AG08395 (cell line): Measurements from ENCODE around the gene MFSD2B.

Source experiments
- DNase-seq: peaks from one replicate; pipeline ENCODE4 v3.0.0; 2012; ENCODE audit warnings: mixed read lengths, low spot score

The MFSD2B gene

DNA sequence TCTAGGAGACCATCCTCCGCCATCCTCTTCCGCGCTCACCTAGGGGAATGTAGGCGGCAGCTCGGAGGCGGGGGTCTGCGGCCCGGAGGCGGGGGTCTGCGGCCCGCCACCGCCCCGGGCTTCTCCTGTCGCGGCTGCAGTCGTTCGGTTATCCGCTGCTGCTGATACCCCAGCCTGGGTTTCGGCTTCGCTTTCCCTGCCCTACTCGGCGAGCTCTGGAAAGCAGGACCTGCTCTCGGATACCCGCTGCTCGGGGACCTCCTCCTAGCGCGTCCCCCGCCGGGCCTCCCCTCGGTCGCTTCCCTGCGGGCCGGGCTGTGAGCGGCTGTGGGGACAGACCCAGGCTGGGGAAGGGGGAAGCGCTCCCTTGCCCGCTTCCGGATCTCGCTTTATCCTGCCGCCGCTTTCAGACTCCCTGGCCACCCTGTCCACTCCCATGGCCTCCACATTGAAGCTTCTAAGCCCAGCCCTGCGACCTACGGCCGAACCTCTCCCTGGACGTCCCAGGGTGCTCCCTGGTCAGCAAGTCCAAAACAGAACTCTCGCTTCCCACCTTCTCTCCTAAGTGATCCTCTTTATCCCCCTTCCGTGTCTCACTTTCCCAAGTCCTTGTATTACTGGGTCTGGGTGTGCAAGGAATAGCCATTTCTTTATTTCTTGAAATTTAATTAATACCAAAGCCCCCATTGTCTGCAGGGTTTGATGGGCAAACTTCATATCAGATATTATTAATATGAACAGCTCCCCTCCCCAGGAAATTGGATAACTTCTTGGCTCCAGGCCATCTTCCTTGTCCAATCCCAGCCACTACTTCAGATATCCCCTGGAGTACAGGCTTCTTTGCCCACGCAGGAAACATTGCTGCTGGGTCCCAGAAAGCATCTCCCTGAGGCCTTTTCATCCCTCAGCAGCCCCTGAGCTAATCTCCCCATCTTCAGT, 40.4 kb downstream of the MFSD2B start:
- peak; percentile 9 for DNase-seq

DNA sequence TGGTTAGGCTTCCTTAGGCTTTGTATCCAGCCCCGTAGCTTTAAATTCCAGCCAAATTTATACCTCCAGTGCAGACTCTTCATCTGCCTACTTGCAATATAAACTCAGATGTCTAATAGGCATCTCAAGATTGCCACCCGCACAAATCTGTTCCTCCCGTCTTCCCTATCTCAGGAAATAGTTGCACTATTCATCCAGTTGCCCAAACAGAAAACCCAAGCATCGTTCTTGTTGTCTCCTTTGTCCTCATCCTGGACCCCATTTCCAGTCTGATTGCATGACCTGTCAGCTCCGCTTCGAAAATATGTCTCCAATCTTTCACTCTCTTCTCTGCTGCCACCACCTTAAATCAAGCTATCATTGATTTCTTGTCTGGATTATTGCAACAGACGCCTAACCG, 41.9 kb downstream of the MFSD2B start:
- no peak for DNase-seq

DNA sequence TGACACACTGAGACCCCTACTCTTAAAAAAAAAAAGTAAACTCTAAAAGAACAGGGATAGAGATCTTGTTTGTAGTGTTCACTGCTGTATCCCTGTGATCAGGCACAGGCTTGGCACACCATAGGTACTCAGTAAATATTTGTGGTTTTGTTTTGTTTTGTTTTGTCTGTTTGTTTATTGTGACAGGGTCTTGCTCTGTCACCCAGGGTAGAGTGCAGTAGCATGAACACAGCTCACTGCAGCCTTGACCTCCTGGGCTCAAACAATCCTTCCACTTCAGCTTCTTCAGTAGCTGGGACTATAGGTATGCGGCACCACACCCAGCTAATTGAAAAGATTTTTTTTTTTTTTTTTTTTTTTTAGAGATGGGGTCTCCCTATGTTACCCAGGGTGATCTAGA, 43.1 kb downstream of the MFSD2B start:
- DNase-seq = no peak

DNA sequence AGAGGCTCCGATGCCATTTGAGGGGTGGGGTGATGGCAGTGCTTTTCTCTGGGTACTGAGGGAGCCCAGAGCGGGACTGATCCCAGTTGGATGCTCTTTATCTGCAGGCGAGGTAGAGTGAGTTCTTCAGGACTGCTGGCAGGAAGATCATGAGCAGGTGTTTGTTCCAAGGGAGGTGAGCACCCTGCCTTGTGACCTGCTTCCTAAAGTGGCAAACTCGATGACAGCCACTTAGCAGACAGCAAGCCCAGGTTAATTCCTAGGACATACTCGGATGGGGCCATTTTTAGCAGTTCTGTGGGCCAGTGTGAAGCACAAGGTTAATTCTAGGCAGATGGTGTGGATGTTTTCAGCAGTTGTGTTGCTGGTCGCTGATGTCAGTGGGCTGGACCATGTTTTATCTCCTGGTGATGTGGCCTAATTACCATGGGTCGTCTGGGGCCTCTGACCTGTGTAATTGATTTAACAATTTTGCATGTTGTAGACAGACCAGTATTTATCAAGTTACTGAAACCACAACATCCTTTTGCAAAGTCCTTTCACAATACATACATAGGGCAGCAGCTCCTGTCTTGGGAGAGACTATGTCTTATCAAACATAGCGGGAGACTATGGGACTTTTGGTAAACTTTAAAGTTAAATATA, 44.6 kb downstream of the MFSD2B start:
- DNase-seq = no peak

DNA sequence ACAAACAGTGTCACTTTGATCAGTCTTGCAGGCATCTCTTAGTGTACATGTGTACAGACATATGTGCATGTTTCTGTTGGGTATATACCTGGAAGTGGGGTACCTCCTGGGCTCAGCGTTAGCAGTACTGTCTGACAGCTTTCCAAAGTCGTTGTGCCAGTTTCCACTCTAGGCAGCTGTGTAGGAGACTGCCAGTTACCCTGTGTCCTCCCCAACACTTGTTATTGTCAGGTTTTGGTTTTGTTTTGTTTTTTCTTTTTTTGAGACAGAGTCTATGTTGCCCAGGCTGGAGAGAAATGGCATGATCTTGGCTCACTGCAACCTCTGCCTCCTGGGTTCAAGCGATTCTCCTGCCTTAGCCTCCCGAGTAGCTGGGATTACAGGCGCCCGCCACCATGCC, 45.9 kb downstream of the MFSD2B start:
- no peak for DNase-seq

DNA sequence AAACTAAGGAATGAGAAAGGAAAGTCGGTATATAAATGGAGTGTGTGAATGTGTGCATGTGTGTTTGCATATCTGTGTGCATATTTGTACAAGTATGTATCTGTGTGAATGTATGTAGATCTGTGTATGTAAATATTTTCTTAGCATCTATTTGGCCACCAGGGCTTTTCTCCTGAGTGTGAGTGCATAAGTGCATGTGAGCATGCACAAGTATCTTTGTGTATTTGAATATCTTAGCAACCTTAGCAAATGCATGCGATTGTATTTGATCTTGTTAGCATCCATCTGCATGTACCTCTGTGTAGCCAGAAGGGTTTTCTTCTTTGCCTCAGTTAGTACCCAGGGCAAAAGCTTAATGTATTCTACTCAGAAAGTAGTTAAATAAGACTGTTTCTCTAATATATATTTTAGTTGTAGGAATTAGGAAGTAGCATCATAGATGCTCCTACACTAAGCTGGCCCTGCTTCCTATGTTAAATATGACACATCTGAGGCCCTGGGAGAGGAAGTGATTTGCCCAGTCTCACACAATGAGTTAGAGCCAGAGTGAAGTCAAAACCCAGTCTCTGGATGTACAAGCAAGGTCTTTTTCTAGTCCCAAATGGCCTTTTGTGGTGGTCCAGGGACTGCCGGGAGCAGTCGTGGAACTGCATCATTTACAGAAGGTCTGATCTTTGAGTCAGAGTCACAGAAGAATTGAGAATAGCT, 48.8 kb downstream of the MFSD2B start:
- no peak for DNase-seq

DNA sequence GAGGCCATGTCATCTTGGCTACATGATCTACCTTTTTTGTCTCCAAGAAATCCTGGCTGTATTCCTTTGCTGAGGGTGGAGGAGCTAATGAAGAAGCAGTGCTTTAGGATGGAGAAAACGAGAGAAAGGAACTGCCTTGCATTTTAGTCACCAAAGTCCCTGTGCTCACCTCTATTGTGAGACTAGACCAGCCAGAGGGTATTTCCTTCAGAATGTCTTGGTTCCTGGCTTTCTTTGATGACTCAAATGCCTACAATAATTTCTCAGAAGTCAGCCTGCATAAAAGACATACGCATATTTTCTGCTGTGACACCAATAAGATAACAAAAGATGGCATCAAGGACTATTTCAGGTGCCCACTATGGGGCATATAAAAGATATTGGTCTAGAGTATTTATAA, 55.5 kb downstream of the MFSD2B start:
- no peak for DNase-seq

DNA sequence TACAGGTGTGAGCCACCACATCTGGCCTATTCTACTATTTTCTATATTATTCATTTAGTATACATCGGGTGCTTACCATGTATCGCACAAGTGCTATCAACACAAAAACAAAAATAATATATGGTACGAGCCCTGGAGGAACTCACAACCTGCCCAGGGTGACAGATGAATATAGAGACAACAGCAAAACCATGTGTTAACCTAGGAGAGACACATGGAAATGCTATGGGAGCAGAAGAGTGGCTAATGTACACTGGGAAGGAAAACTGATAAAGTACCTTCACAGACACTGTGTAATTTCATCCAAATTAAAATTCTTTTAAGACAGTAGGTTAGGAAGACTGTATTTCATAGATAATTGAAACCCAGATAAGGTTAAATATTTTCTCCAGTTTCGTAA, 62.4 kb downstream of the MFSD2B start:
- DNase-seq = no peak

DNA sequence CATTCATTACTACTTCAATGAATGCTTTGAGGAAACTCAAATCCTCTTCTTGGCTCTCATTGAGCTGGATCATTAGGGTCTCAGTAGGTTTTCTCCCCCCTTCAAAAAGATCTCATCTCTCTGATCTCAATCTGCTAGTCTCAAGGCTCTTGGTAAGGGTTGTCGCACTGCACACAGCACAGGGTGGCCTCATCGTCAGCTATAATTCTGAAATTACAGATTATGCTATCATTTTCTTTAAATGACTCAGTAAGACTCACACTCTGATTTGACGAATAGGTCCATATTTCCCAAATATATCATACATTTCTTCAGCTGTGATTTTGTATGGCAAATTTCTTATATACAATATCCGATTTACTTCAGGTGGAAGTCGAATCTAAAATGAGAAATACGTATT, 63.9 kb downstream of the MFSD2B start:
- no peak for DNase-seq

DNA sequence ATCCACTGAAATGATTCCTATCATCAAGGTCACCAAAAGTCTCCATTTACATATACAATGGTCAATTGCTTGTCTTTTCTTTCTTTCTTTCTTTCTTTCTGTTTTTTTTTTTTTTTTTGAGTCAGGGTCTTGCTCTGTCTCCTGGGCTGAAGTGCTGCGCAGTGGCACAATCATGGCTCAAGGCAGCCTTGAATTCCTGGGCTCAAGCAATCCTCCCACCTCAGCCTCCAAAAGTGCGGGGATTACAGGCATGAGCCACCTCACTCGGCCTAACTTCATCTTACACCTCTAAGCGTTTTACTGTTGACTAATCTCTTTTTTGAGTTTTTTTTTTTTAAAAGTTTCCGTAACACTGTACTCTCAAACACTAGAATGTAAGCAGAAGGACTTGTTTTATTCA, 65.4 kb downstream of the MFSD2B start:
- no peak for DNase-seq
